Measurements from ENCODE around the gene CREBBP. TPM values are rescaled to one million over a fixed set of nuclear protein-coding genes. Genes with fewer than 3 reads are reported as not detected.
"Not testable (repeated sequence)": the region's sequence is repeated elsewhere in the genome, so short reads cannot be mapped to it uniquely, and the experiment has no call there.

CREBBP gene
- total and polyA plus RNA-seq, 7 donors = 5.4 to 85.3 (median 39.5) TPM

- WGBS, 2 donors = 79 to 86% methylated on average over 6 of the region's 6 CpGs
- intact Hi-C loops (cut with DNase I) = no loop called here
- DNase-seq = peak; percentile 21
- Histone ChIP-seq H3K27me3 (peaks cover 0 to 7% (median 0%) of the 10 kb centered on the region in 3 donors), H3K4me1 (no peaks in the 10 kb centered on the region), H3K36me3 (no peaks in the 10 kb centered on the region), H3K27ac (no peak overlapping the region), H3K4me3 (no peak overlapping the region), H3K9me3 (peaks cover 0 to 10% (median 3%) of the 10 kb centered on the region in 4 donors)
- no peak for TF ChIP-seq POLR2AphosphoS5 (IDR thresholded peaks at IDR 0.05)
- TF ChIP-seq EP300 (IDR thresholded peaks at IDR 0.05) = no peak
- no peak for TF ChIP-seq POLR2A (IDR thresholded peaks at IDR 0.05)
- no peak for TF ChIP-seq CTCF (IDR thresholded peaks at IDR 0.05)
Measured at GRCh38 chr16:3919413-3919812, 38.9 kb upstream of the CREBBP start.

- H3K4me1 ChIP-seq = no peaks in the 10 kb centered on the region
- H3K27ac ChIP-seq = no peak overlapping the region
Measured at GRCh38 chr16:3915426-3916260, 35.1 kb upstream of the CREBBP start.

GRCh38 chr16:3912897-3913296, 32.4 kb upstream of the CREBBP start:
- Histone ChIP-seq H3K9me3 (no peaks in the 10 kb centered on the region), H3K27ac (no peak overlapping the region), H3K36me3 (no peaks in the 10 kb centered on the region), H3K4me3 (no peak overlapping the region), H3K4me1 (no peaks in the 10 kb centered on the region), H3K27me3 (no peaks in the 10 kb centered on the region)
- 80 to 85% methylated on average over 6 of the region's 6 CpGs for WGBS, 2 donors
- intact Hi-C loops (cut with DNase I) = no loop called here
- no peak for TF ChIP-seq POLR2A (IDR thresholded peaks at IDR 0.05)
- no peak for TF ChIP-seq CTCF (IDR thresholded peaks at IDR 0.05)
- TF ChIP-seq POLR2AphosphoS5 (IDR thresholded peaks at IDR 0.05) = no peak
- TF ChIP-seq EP300 (IDR thresholded peaks at IDR 0.05) = no peak
- DNase-seq = no peak

More at GRCh38 chr16:3915426-3916260, 35.1 kb upstream of the CREBBP start:
- intact Hi-C loops (cut with DNase I) = no loop called here
- Histone ChIP-seq H3K27me3 (no peaks in the 10 kb centered on the region), H3K9me3 (peaks cover 0 to 10% (median 3%) of the 10 kb centered on the region in 4 donors), H3K4me3 (no peak overlapping the region), H3K36me3 (no peaks in the 10 kb centered on the region)
- no peak for TF ChIP-seq POLR2AphosphoS5 (IDR thresholded peaks at IDR 0.05)
- TF ChIP-seq EP300 (IDR thresholded peaks at IDR 0.05) = no peak
- TF ChIP-seq POLR2A (IDR thresholded peaks at IDR 0.05) = no peak
- TF ChIP-seq CTCF (IDR thresholded peaks at IDR 0.05) = no peak
- DNase-seq = peak; percentile 24
- WGBS, 2 donors = 79 to 85% methylated on average over 17 of the region's 17 CpGs

GRCh38 chr16:3912373-3912772, 31.9 kb upstream of the CREBBP start:
- Histone ChIP-seq H3K9me3 (no peaks in the 10 kb centered on the region), H3K4me1 (no peaks in the 10 kb centered on the region), H3K27ac (no peak overlapping the region), H3K36me3 (no peaks in the 10 kb centered on the region), H3K27me3 (no peaks in the 10 kb centered on the region), H3K4me3 (no peak overlapping the region)
- TF ChIP-seq CTCF (IDR thresholded peaks at IDR 0.05) (no peak), POLR2A (IDR thresholded peaks at IDR 0.05) (no peak), POLR2AphosphoS5 (IDR thresholded peaks at IDR 0.05) (no peak), EP300 (IDR thresholded peaks at IDR 0.05) (no peak)
- 90 to 92% methylated on average over 12 of the region's 12 CpGs for WGBS, 2 donors
- intact Hi-C loops (cut with DNase I) = no loop called here
- no peak for DNase-seq

- H3K9me3 ChIP-seq; H3K27ac ChIP-seq; H3K36me3 ChIP-seq; DNase-seq; H3K4me1 ChIP-seq; H3K27me3 ChIP-seq; intact Hi-C loops (cut with DNase I); H3K4me3 ChIP-seq: not testable (repeated sequence)
- WGBS, 2 donors = 90 to 91% methylated on average over 6 of the region's 6 CpGs
Measured at GRCh38 chr16:3911741-3912140, 31.2 kb upstream of the CREBBP start.
